IMR-90 (cell line): ENCODE results near the gene VPS41. TPM values are rescaled to one million over a fixed set of nuclear protein-coding genes. Genes with fewer than 3 reads are reported as not detected.

Experiments
- ATAC-seq: fragments of 200-7000 bp; cut with Tn5 transposase; 2 replicates; pipeline ENCODE4 v1.9.1; 2020; ENCODE audit warnings: low read depth, mild to moderate bottlenecking, moderate library complexity
- BruUV-seq: library from RNA; stranded (reverse); fragments of 400-500 nt; replicated peaks from 2 replicates; lab custom pipeline; 2021; lab: Mats Ljungman, UMichigan
- CTCF ChIA-PET: fragments of 300-600 bp; formaldehyde crosslinking; extraction: SDS; loops from one replicate; lab custom pipeline; 2021; ENCODE audit warnings: antibody characterized with exemption; lab: Yijun Ruan, JAX
- POLR2A ChIA-PET: fragments of 300-600 bp; sonication (Branson Sonifier 250); formaldehyde crosslinking; loops from one replicate; lab custom pipeline; 2022; ENCODE audit warnings: antibody characterized with exemption; ENCODE audit not compliant: unreplicated experiment; lab: Charles Lee
- DNase-seq: peaks from one replicate; pipeline ENCODE4 v3.0.0; 2013
- H2AFZ ChIP-seq: replicated peaks from 2 replicates; pipeline ENCODE3; 2013; ENCODE audit warnings: low read length, mild to moderate bottlenecking; ENCODE audit not compliant: poor library complexity
- H2AK5ac ChIP-seq: 2 replicates; pipeline ENCODE4 v1.6.1; 2013; ENCODE audit warnings: low read depth, low read length, inconsistent platforms
- H2AK9ac ChIP-seq: replicated peaks from 2 replicates; pipeline ENCODE3; 2013; ENCODE audit warnings: mild to moderate bottlenecking, low read depth, low read length, moderate library complexity; ENCODE audit not compliant: poor library complexity
- H2BK120ac ChIP-seq: 2 replicates; pipeline ENCODE4 v1.6.1; 2013; ENCODE audit warnings: low read depth, low read length, inconsistent platforms
- H2BK15ac ChIP-seq: 3 replicates; pipeline ENCODE4 v1.6.1; 2013; ENCODE audit warnings: low read depth, low read length, inconsistent platforms
- H2BK20ac ChIP-seq: 2 replicates; pipeline ENCODE4 v1.6.1; 2013; ENCODE audit warnings: low read depth, mild to moderate bottlenecking, inconsistent platforms, low read length, moderate library complexity
- H2BK5ac ChIP-seq: 2 replicates; pipeline ENCODE4 v1.6.1; 2013; ENCODE audit warnings: mild to moderate bottlenecking, low read depth, low read length, inconsistent platforms; ENCODE audit not compliant: poor library complexity, severe bottlenecking
- H3K14ac ChIP-seq: replicated peaks from 2 replicates; pipeline ENCODE4 v1.6.1; 2013; ENCODE audit warnings: low read depth, low read length, inconsistent platforms
- H3K18ac ChIP-seq: 2 replicates; pipeline ENCODE4 v1.6.1; 2013; ENCODE audit warnings: low read depth, low read length, control low read depth
- H3K23ac ChIP-seq: 2 replicates; pipeline ENCODE4 v1.6.1; 2013; ENCODE audit warnings: low read depth, low read length, inconsistent platforms
- H3K27ac ChIP-seq: 2 replicates; pipeline ENCODE4 v1.5.1; 2013; ENCODE audit warnings: mild to moderate bottlenecking, control low read depth, low read length; ENCODE audit not compliant: insufficient read depth
- H3K27me3 ChIP-seq: 2 replicates; pipeline ENCODE4 v1.6.1; 2013; ENCODE audit warnings: low read length; ENCODE audit not compliant: control insufficient read depth, insufficient read depth
- H3K36me3 ChIP-seq: 2 replicates; pipeline ENCODE4 v1.6.1; 2013; ENCODE audit warnings: low read length, mixed read lengths; ENCODE audit not compliant: control insufficient read depth, insufficient read depth
- H3K4ac ChIP-seq: 2 replicates; pipeline ENCODE4 v1.6.1; 2013; ENCODE audit warnings: low read depth, low read length, inconsistent platforms
- H3K4me1 ChIP-seq: 2 replicates; pipeline ENCODE4 v1.6.1; 2013; ENCODE audit warnings: low read length, mixed read lengths; ENCODE audit not compliant: control insufficient read depth, insufficient read depth
- H3K4me2 ChIP-seq: 2 replicates; pipeline ENCODE4 v1.6.1; 2013; ENCODE audit warnings: low read depth, mild to moderate bottlenecking, control low read depth, low read length, moderate library complexity
- H3K4me3 ChIP-seq: 2 replicates; pipeline ENCODE4 v1.5.1; 2013; ENCODE audit warnings: low read depth, mild to moderate bottlenecking, control low read depth, low read length, moderate library complexity; ENCODE audit not compliant: insufficient read depth
- H3K56ac ChIP-seq: 2 replicates; pipeline ENCODE4 v1.6.1; 2013; ENCODE audit warnings: low read length, inconsistent platforms; ENCODE audit not compliant: insufficient read depth; ENCODE audit errors: extremely low read depth
- H3K79me1 ChIP-seq, 2 experiments: 2 replicates each; pipeline ENCODE4 v1.6.1; 2013; ENCODE audit warnings: low read length in 2 of 2, inconsistent platforms in 1 of 2, low read depth in 1 of 2
- H3K9ac ChIP-seq: 2 replicates; pipeline ENCODE4 v1.6.1; 2013; ENCODE audit warnings: low read depth, low read length, control low read depth
- H3K9me1 ChIP-seq: 2 replicates; pipeline ENCODE4 v1.6.1; 2013; ENCODE audit warnings: low read length, inconsistent platforms; ENCODE audit not compliant: insufficient read depth
- H3K9me3 ChIP-seq: 2 replicates; pipeline ENCODE4 v1.6.1; 2013; ENCODE audit warnings: low read length; ENCODE audit not compliant: control insufficient read depth, insufficient read depth
- H4K20me1 ChIP-seq: 2 replicates; pipeline ENCODE4 v1.6.1; 2013; ENCODE audit warnings: low read length, inconsistent platforms; ENCODE audit not compliant: insufficient read depth
- H4K5ac ChIP-seq: 2 replicates; pipeline ENCODE4 v1.6.1; 2013; ENCODE audit warnings: mild to moderate bottlenecking, low read depth, low read length, control low read depth
- H4K8ac ChIP-seq, 2 experiments: 2 replicates each; pipeline ENCODE4 v1.6.1; 2013; ENCODE audit warnings: low read depth in 2 of 2, low read length in 2 of 2, control low read depth in 1 of 2, inconsistent platforms in 1 of 2
- H4K91ac ChIP-seq: 2 replicates; pipeline ENCODE4 v1.6.1; 2013; ENCODE audit warnings: low read depth, low read length, inconsistent platforms; ENCODE audit not compliant: insufficient read depth
- FOS ChIP-seq: fragments of 150-350 bp; IDR thresholded peaks from 2 replicates; pipeline ENCODE4 v1.6.1; 2016; ENCODE audit warnings: low read depth, low read length
- MAZ ChIP-seq: IDR thresholded peaks from 2 replicates; pipeline ENCODE4 v1.6.1; 2012; ENCODE audit warnings: low read depth, mild to moderate bottlenecking, low read length, improper control_type of control experiment, moderate library complexity, borderline replicate concordance
- SMC3 ChIP-seq: fragments of 150-350 bp; IDR thresholded peaks from 2 replicates; pipeline ENCODE4 v1.6.1; 2016; ENCODE audit warnings: low read depth, mild to moderate bottlenecking, antibody characterized with exemption, low read length, moderate library complexity
- WGBS, 2 experiments: methylation state at CpG; one replicate each; pipeline versions ENCODE4 v1.1.5 to v1.1.7; 2013; ENCODE audit warnings: missing lambda C conversion rate in 2 of 2; ENCODE audit not compliant: insufficient read length in 1 of 2; ENCODE audit errors: extremely low coverage in 2 of 2; 5-methylcytosine and 5-hydroxymethylcytosine counted together
- dilution Hi-C: fragments of 300-500 bp; cut with HindIII; formaldehyde crosslinking; loops from one replicate; pipeline ENCODE4 v1.14.3; 2018; ENCODE audit warnings: low sequenced_read_pairs; ENCODE audit not compliant: unreplicated experiment
- in situ Hi-C: fragments of 300-500 bp; cut with MboI; formaldehyde crosslinking; loops from 3 replicates; pipeline ENCODE4 v1.14.3; 2019; ENCODE audit warnings: low sequenced_read_pairs, inconsistent platforms, mixed read lengths
- intact Hi-C: fragments of 100-400 bp; cut with micrococcal nuclease; formaldehyde crosslinking; loops from 2 replicates; pipeline ENCODE4 v1.10.0; 2022
- polyA plus RNA-seq, 3 experiments: library from polyadenylated mRNA; depleted of rRNA; stranded (reverse); fragments of >200 nt; gene quantifications; 2 replicates each; pipeline ENCODE4 v1.2.3, GENCODE V29; 2012; ENCODE audit warnings: low replicate concordance in 1 of 3
- total RNA-seq: library from RNA; depleted of rRNA; stranded (reverse); fragments of >200 nt; gene quantifications from 2 replicates; pipeline ENCODE4 v1.2.3, GENCODE V29; 2012

VPS41 gene
- total and polyA plus RNA-seq, 2 of the 4 experiments (the other 2 are of a cell fraction): 16.0 to 28.0 TPM

- H3K4me2 ChIP-seq: peak overlapping the region; percentile 62; the same call in 1 of the 2 replicates
- H3K27ac ChIP-seq: no peak overlapping the region
- in situ Hi-C loops (loop anchor here (25.0 kb wide), 1 partner anchor 906 kb away; no protein-coding TSS in a partner anchor), dilution Hi-C loops (no loop called here), intact Hi-C loops (no loop called here)
- no peaks in the 10 kb centered on the region for H4K20me1 ChIP-seq
- no peak overlapping the region for H2AK9ac ChIP-seq
- H3K4ac ChIP-seq: no peak overlapping the region
- H4K8ac ChIP-seq: no peak overlapping the region
- no peak overlapping the region for H2BK120ac ChIP-seq
- WGBS, 2 experiments: no CpG with 5 or more reads among the region's 6 CpGs
- H3K56ac ChIP-seq: no peak overlapping the region
- no peak overlapping the region for H4K91ac ChIP-seq
- H2BK15ac ChIP-seq: no peak overlapping the region
- no peak overlapping the region for H2BK20ac ChIP-seq
- no peak overlapping the region for H4K5ac ChIP-seq
- no peak for TF ChIP-seq MAZ
- no peak for TF ChIP-seq SMC3
- no peak for TF ChIP-seq FOS
- H3K23ac ChIP-seq: no peak overlapping the region
- no peak overlapping the region for H3K9ac ChIP-seq
- H3K27me3 ChIP-seq: no peaks in the 10 kb centered on the region
- no peak overlapping the region for H2BK5ac ChIP-seq
- H3K36me3 ChIP-seq: no peaks in the 10 kb centered on the region
- no peak for DNase-seq
- H3K9me3 ChIP-seq: no peaks in the 10 kb centered on the region
- H3K79me1 ChIP-seq: no peaks in the 10 kb centered on the region; a peak in 1 of 4 replicates
- ChIA-PET CTCF (no interaction called here), POLR2A (no interaction called here)
- no TSS peak for BruUV-seq
- H3K4me1 ChIP-seq: no peaks in the 10 kb centered on the region
- H2AK5ac ChIP-seq: no peak overlapping the region
- H3K18ac ChIP-seq: no peak overlapping the region; the same call in 1 of the 2 replicates
- no peak overlapping the region; the same call in 1 of the 2 replicates for H3K14ac ChIP-seq
- no peak overlapping the region for H3K4me3 ChIP-seq
- H3K9me1 ChIP-seq: no peaks in the 10 kb centered on the region
- H2AFZ ChIP-seq: no peak overlapping the region
- ATAC-seq: no peak; the same call in 1 of the 2 replicates
Measured at GRCh38 chr7:38831259-38831996, 77.6 kb downstream of the VPS41 start.
